ENCODE data around the gene RAI1.
A peak's percentile ranks its signal among the peaks of the same experiment; 100 is the strongest.

The RAI1 gene

GRCh38 chr17:17792551-17793377 lies 111.5 kb downstream of the RAI1 start:
- H3K4me3 ChIP-seq (ENCODE audit: low read length) = no peak overlapping the region
- no peaks in the 10 kb centered on the region for H3K27me3 ChIP-seq (ENCODE audit: control insufficient read depth, insufficient read depth, low read length)
- H3K27ac ChIP-seq (ENCODE audit: low read depth, low read length) = peak overlapping the region; percentile 66
- H3K9ac ChIP-seq (ENCODE audit: low read length) = no peak overlapping the region
- peaks cover 16% of the 10 kb centered on the region for H3K4me1 ChIP-seq (ENCODE audit: control insufficient read depth, insufficient read depth, low read length)
- peaks cover 13% of the 10 kb centered on the region for H3K36me3 ChIP-seq (ENCODE audit: control insufficient read depth, insufficient read depth, low read length)

GRCh38 chr17:17793378-17794214 lies 112.3 kb downstream of the RAI1 start:
- Histone ChIP-seq H3K4me1 (ENCODE audit: control insufficient read depth, insufficient read depth, low read length) (peaks cover 16% of the 10 kb centered on the region), H3K27ac (ENCODE audit: low read depth, low read length) (peak overlapping the region; percentile 66), H3K36me3 (ENCODE audit: control insufficient read depth, insufficient read depth, low read length) (peaks cover 18% of the 10 kb centered on the region)

GRCh38 chr17:17794382-17794781 lies 113.1 kb downstream of the RAI1 start:
- Histone ChIP-seq H3K9ac (ENCODE audit: low read length) (no peak overlapping the region), H3K27ac (ENCODE audit: low read depth, low read length) (peak overlapping the region; percentile 14), H3K36me3 (ENCODE audit: control insufficient read depth, insufficient read depth, low read length) (peaks cover 23% of the 10 kb centered on the region)

More at GRCh38 chr17:17793378-17794214, 112.3 kb downstream of the RAI1 start:
- H3K9ac ChIP-seq (ENCODE audit: low read length) = no peak overlapping the region
- H3K27me3 ChIP-seq (ENCODE audit: control insufficient read depth, insufficient read depth, low read length) = no peaks in the 10 kb centered on the region
- no peak overlapping the region for H3K4me3 ChIP-seq (ENCODE audit: low read length)

GRCh38 chr17:17795296-17795695 lies 114.0 kb downstream of the RAI1 start:
- Histone ChIP-seq H3K9ac (ENCODE audit: low read length) (no peak overlapping the region), H3K27ac (ENCODE audit: low read depth, low read length) (no peak overlapping the region), H3K36me3 (ENCODE audit: control insufficient read depth, insufficient read depth, low read length) (peaks cover 23% of the 10 kb centered on the region), H3K27me3 (ENCODE audit: control insufficient read depth, insufficient read depth, low read length) (no peaks in the 10 kb centered on the region), H3K4me1 (ENCODE audit: control insufficient read depth, insufficient read depth, low read length) (peaks cover 13% of the 10 kb centered on the region), H3K4me3 (ENCODE audit: low read length) (no peak overlapping the region)

More at GRCh38 chr17:17794382-17794781, 113.1 kb downstream of the RAI1 start:
- peaks cover 16% of the 10 kb centered on the region for H3K4me1 ChIP-seq (ENCODE audit: control insufficient read depth, insufficient read depth, low read length)
- no peaks in the 10 kb centered on the region for H3K27me3 ChIP-seq (ENCODE audit: control insufficient read depth, insufficient read depth, low read length)
- H3K4me3 ChIP-seq (ENCODE audit: low read length) = no peak overlapping the region

GRCh38 chr17:17795946-17796786 lies 114.9 kb downstream of the RAI1 start:
- H3K36me3 ChIP-seq (ENCODE audit: control insufficient read depth, insufficient read depth, low read length) = peaks cover 23% of the 10 kb centered on the region
- H3K27ac ChIP-seq (ENCODE audit: low read depth, low read length) = no peak overlapping the region
- H3K4me1 ChIP-seq (ENCODE audit: control insufficient read depth, insufficient read depth, low read length) = peaks cover 13% of the 10 kb centered on the region
- H3K9ac ChIP-seq (ENCODE audit: low read length) = no peak overlapping the region
- H3K4me3 ChIP-seq (ENCODE audit: low read length) = no peak overlapping the region
- no peaks in the 10 kb centered on the region for H3K27me3 ChIP-seq (ENCODE audit: control insufficient read depth, insufficient read depth, low read length)

GRCh38 chr17:17796787-17797061 lies 115.5 kb downstream of the RAI1 start:
- H3K4me3 ChIP-seq (ENCODE audit: low read length) = no peak overlapping the region
- H3K9ac ChIP-seq (ENCODE audit: low read length) = no peak overlapping the region
- H3K36me3 ChIP-seq (ENCODE audit: control insufficient read depth, insufficient read depth, low read length) = peaks cover 23% of the 10 kb centered on the region
- peaks cover 12% of the 10 kb centered on the region for H3K4me1 ChIP-seq (ENCODE audit: control insufficient read depth, insufficient read depth, low read length)
- H3K27me3 ChIP-seq (ENCODE audit: control insufficient read depth, insufficient read depth, low read length) = no peaks in the 10 kb centered on the region
- no peak overlapping the region for H3K27ac ChIP-seq (ENCODE audit: low read depth, low read length)

- H3K4me3 ChIP-seq (ENCODE audit: low read length) = no peak overlapping the region
- no peaks in the 10 kb centered on the region for H3K27me3 ChIP-seq (ENCODE audit: control insufficient read depth, insufficient read depth, low read length)
- H3K27ac ChIP-seq (ENCODE audit: low read depth, low read length) = no peak overlapping the region
- peaks cover 7% of the 10 kb centered on the region for H3K4me1 ChIP-seq (ENCODE audit: control insufficient read depth, insufficient read depth, low read length)
- no peak overlapping the region for H3K9ac ChIP-seq (ENCODE audit: low read length)
- peaks cover 23% of the 10 kb centered on the region for H3K36me3 ChIP-seq (ENCODE audit: control insufficient read depth, insufficient read depth, low read length)
Measured at GRCh38 chr17:17797119-17797809, 116.0 kb downstream of the RAI1 start.

- Histone ChIP-seq H3K4me1 (ENCODE audit: control insufficient read depth, insufficient read depth, low read length) (peaks cover 3% of the 10 kb centered on the region), H3K36me3 (ENCODE audit: control insufficient read depth, insufficient read depth, low read length) (peaks cover 23% of the 10 kb centered on the region), H3K4me3 (ENCODE audit: low read length) (no peak overlapping the region), H3K27ac (ENCODE audit: low read depth, low read length) (no peak overlapping the region), H3K27me3 (ENCODE audit: control insufficient read depth, insufficient read depth, low read length) (no peaks in the 10 kb centered on the region), H3K9ac (ENCODE audit: low read length) (no peak overlapping the region)
Measured at GRCh38 chr17:17798010-17798556, 116.8 kb downstream of the RAI1 start.

- H3K9ac ChIP-seq (ENCODE audit: low read length) = no peak overlapping the region
- no peaks in the 10 kb centered on the region for H3K27me3 ChIP-seq (ENCODE audit: control insufficient read depth, insufficient read depth, low read length)
- peaks cover 23% of the 10 kb centered on the region for H3K36me3 ChIP-seq (ENCODE audit: control insufficient read depth, insufficient read depth, low read length)
Measured at GRCh38 chr17:17798573-17799255, 117.5 kb downstream of the RAI1 start.

GRCh38 chr17:17800504-17801021 lies 119.3 kb downstream of the RAI1 start:
- H3K27ac ChIP-seq (ENCODE audit: low read depth, low read length) = no peak overlapping the region
- H3K27me3 ChIP-seq (ENCODE audit: control insufficient read depth, insufficient read depth, low read length) = no peaks in the 10 kb centered on the region
- peaks cover 20% of the 10 kb centered on the region for H3K36me3 ChIP-seq (ENCODE audit: control insufficient read depth, insufficient read depth, low read length)
- H3K4me3 ChIP-seq (ENCODE audit: low read length) = no peak overlapping the region
- no peaks in the 10 kb centered on the region for H3K4me1 ChIP-seq (ENCODE audit: control insufficient read depth, insufficient read depth, low read length)
- H3K9ac ChIP-seq (ENCODE audit: low read length) = no peak overlapping the region

More at GRCh38 chr17:17798573-17799255, 117.5 kb downstream of the RAI1 start:
- no peak overlapping the region for H3K27ac ChIP-seq (ENCODE audit: low read depth, low read length)
- H3K4me3 ChIP-seq (ENCODE audit: low read length) = no peak overlapping the region
- H3K4me1 ChIP-seq (ENCODE audit: control insufficient read depth, insufficient read depth, low read length) = no peaks in the 10 kb centered on the region

Data from rectal smooth muscle tissue (tissue), 1 donor.